Measurements from ENCODE around the gene ZAR1.

ZAR1 gene

DNA sequence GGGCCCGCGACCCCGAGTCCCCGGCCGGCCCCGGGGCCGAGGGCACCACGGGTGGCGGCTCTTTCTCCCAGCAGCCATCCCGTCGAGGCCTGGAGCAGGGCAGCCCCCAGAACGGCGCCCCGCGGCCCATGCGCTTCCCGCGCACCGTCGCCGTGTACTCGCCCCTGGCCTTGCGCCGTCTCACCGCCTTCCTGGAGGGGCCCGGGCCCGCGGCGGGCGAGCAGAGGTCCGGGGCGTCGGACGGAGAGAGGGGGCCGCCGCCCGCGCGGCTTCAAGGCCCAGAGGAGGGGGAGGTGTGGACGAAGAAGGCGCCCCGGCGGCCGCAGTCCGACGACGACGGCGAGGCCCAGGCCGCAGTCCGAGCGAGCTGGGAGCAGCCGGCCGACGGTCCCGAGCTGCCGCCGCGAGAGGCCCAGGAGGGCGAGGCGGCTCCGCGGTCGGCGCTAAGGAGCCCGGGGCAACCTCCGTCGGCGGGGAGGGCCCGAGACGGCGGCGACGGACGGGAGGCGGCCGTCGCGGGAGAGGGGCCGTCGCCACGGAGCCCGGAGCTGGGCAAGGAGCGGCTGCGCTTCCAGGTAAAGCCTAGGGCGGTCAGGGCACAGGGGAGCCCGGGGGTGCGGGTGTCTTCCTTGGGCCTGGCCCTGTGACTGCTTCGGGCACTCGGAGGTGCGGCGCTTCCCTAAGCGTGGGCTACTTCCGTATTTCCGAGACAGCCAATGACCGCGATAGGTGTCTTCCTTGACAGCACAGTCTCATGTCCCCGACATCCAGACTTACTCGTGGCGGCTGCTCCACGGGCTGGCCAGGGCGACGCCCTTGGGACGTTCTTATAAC is 845 bp downstream of the ZAR1 start:
- DNase-seq: no peak

DNA sequence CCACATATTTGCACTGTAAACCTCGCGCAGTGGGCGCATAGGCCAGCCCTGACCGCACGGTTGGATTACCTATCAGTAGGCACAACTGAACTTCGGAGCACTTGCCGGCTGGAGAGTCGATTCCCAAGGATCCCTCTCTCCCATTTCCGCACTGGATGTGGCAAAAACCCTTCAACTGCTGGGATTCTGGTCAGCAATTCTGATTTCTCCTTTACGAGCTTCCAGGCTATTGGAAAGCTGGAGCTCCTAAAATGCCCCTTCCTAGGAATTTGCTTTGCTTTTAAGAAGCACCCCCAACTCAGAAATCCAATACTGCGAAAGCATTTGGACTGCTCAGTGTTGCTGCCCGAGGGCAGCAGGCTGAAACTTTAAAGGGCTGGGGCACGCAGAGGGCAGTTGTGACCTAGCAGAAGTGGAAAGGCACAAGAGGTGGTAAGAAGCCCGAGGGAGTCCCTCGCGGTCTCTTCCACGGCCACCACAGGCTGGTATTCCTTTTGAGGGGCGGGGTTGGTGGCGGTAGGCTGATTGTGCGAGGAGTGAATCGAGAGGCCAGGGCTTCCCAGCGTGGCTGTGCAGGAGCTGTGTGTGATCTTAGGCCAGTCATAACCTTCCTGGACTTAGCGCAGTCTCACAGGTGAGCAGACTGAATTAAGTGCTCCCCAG is 1.6 kb downstream of the ZAR1 start:
- DNase-seq: no peak

DNA sequence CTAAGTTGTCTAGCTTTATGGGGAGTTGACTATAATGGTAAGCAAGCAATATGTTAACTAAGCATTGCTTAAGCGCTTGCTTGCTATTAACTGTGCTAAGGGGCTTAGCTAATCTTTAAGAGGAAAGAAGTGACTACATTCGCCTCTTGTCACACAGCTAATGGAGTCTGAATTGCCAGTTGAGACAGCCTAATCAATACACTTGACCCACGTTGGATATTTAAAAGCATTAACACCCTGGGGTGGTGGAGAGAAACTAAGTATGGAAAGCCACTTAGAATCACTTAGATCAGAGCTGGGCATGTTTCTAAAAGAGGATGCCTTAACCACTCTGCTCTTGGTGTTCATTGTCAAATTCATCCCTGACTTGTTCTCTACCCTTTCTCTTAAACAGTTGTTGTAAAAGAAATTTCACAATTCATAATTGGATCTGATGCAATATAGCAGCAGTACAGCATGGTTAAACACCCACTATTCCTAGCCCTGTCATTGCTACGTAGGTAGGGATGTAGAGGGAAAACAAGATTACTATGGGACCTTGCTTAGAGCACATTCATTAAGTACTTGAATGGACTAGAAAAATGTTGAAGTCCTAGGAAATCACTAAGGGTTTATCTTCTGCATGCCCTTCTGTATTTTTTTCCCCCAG is 3.5 kb downstream of the ZAR1 start:
- DNase-seq: no peak

DNA sequence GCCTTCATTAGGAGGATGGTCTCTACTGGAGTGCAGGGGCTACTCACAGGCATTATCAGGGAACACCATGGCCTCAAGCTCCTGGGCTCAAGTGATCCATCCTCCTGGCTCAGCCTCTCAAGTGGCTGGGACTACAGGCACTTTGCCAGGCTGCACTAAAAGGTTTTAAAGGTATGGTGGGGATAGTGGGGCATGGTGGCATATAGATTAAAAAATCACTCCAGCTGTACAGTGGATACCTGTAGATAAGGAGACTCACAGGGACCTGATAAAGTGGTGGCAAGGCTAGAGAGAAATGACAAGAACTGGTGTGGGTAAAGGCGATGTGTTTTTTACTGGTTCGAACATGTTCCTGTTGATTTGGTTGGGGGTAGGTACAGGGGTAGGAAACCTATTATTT is 5.9 kb downstream of the ZAR1 start:
- DNase-seq: no peak

DNA sequence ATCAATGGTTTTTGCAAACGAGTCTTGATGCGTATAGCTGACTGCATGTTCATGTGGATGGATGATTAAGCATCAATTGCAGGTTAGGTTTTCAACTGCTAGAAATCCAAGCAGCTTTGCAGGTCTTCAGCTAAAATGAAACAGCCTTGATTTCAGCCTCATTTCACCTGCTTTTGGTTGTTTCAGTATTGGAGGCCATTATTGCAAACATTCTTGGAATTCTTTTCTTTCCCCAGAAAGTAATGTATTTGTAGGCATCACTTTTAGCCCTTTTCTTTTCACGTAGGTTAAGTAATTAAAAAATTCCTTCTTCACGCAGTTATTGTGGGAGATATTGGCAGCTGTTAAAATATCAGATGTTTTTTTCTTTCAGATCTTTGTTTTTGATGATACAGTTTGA is 8.8 kb downstream of the ZAR1 start:
- no peak for DNase-seq

DNA sequence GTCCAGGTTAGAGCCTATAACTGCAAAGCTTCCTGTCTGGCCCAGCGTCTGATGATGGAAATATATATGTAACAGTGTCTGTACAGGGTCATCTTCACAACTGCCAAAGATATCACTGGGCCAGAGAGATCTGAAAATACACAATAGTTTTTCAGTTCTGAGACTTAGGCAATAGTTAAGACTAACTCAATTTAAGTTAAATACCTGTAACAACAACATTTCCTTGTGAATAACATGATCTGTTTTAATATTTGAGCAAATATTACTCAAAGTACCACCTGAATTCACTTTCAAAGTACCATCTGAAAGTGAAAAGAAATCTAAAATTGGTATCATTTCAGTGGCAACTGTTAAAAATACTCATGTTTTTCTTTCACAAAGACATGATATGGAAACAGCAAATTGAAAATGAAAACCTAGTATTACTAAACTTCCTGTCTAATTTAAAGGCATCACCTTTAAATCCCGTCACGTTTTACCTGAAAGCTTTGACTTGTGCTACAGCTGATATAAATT is 9.6 kb downstream of the ZAR1 start:
- DNase-seq: no peak

DNA sequence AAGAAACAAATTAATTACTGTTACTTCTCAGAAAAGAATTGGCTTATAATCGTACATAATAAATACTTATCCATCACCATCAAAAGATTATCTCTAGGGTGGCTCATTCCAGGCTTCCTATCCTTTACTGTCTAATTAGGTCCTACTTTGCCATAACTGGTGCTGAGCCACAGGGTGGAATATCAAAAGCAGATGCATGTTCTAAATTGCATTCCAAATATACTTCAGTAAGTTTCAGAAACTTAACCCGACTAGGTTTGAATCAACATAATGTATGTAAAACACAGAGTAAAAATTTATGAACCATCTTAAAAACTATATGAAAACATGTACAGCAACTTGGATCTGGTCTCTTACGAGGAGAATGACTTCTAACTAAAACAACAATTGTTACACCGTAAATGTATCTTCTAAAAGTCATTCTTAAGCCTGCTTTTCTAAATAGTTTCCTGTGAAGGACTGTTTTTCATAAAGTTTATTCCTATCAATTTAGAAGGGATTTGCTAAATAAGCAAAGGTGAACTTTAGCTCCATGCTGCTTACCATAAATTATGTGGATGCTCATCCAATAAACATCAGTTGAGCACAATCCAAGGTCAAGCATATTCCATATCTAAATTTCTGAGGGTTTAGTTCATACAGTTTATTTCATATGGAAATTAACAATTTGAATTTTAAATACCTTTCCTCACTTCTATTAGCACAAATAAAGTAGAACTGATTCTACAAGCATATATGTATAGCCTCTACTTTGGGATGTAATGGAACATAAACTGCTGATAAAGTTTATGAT is 13.4 kb downstream of the ZAR1 start:
- no peak for DNase-seq

DNA sequence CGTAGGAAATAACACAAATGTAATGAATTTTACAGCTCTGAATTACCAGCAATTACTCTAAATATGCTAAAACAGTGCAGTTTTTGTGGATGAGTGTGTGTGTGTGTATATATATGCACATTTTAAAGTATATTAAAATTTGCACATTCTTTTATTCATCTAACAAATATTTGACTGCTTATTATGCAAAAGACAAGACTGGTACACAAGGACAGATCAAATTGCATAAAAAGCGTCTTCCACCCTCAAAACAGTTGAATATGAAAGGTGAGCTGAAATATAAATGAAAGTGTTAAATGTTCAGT is 13.9 kb downstream of the ZAR1 start:
- no peak for DNase-seq

DNA sequence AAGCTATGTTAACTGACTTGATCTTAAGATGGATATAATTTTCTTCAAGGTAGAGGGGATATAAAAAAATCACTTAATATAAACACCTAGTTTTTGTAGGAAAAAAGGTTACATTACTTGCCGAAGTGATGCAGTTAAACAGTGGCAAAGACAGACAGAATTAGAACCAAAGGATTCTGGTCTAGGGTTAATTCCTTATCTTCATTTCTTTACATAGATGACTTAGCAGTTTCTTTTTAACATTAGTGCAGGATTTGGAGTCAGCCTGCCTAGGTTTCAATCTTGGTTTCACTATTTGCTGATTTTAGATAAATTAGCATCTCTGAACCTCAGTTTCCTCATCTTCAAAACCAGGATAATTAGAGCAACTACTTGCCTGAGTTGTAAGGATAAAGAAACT is 14.3 kb downstream of the ZAR1 start:
- no peak for DNase-seq

DNA sequence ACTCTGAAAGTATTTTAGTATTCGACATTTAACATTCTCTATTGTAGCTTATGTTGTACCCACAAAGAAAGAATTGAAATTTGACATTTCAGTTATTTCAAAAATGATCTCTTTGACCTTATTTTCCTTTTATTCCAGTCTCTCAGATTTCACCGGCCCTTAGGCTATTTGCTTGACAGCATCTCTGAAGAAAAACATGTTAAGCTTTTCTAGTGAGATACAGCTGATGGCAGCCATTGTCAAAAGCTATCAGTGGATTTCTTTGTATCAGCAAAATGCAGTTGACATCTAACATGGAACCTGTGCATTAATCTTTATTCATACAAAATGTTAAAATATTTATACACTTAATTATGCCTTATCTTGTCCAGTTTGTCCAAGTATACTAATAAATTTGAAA is 16.7 kb downstream of the ZAR1 start:
- no peak for DNase-seq

DNA sequence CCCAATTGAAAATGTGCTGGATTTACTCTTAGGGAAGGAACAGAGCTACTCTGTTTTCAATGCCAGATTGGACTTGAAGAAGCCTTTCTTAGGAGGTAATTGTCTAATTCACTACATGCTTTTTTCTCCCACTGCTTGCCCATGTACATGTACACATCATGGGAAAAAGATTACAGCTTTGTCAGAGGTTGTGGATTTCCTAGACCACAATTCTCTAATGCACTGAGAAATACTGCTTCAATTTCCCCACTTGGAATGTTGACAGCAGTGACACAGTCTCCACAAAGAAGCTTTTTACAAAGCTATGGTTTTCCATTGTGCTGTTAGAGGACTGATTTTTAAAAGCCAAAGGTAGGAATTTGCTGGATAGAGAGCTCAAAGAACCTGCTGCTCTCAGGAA is 19.5 kb downstream of the ZAR1 start:
- DNase-seq: peak in 1 of 14 donors; percentile 18

DNA sequence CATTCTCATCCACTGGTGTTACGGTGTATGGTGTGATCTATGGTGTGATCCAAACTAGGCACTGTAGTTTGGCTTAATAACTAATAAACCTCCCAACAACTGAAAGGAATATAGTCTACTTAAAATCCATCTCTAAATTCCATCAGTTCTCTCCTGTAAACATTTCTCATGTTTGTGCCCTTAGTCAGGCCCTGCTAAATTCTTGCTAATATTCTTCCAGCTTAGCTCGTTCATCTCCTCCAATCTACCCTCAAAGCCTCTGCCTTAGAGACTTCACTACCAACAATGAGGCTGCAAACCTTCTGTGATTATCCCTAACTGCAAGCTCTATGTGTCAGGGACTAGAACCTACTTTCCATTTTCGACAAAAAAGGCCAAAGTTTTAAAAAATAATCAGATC is 28.1 kb downstream of the ZAR1 start:
- no peak for DNase-seq

DNA sequence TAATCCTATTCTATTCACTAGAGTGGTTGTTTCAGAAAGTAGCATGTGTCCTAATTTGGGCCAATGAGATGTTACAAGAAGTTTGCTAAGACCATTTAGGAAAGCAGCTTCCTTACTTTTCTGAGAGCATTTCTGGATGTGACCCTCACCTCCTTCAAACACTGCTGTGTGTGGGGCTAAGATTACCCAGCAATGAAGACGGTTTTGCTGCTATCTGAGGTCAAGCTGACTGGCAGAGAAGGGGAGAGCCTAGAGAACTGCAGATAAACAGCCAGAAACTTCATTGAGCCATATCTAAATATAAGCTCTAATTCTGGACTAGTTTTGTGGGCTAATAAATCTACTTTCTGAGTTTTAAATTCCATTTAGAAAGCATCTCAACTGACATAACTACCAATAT is 36.4 kb downstream of the ZAR1 start:
- no peak for DNase-seq

DNA sequence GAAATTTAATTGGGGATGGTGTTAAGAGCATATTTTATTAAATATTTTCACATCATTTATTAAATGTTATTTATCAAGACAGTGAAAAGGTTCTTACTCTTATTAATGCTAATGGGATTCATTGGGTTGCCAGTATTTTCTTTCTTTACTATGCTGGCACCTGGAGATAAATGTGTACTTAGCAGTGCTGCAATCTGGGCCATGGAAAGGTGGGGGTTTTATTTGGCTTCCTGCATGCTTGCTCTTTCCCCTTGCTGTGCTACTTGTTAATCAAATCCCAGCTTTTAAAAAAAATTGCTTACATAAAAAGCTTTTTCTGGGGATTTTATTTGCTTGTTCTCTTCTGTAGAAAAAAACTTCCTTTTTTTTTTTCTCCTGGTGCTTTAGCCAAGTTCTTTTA is 48.3 kb downstream of the ZAR1 start:
- no peak for DNase-seq

DNA sequence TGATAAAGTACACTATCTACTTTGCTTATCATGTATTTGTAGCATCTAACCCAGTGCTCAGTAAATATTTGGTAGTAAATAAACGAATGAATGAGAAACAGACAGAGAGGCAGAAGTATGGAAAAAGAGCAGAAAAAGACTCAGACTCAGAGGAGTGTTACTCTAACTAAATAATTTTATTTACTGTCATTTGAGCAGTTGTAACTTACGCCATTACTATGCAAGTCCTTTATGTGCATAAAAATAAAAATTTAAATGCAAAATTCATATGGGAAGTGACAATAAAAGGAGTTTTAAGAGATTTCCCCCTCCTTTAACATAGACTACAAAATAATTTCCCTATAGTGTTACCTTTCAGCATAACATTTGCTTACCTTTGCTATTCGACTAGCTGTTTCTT is 49.5 kb downstream of the ZAR1 start:
- no peak for DNase-seq

DNA sequence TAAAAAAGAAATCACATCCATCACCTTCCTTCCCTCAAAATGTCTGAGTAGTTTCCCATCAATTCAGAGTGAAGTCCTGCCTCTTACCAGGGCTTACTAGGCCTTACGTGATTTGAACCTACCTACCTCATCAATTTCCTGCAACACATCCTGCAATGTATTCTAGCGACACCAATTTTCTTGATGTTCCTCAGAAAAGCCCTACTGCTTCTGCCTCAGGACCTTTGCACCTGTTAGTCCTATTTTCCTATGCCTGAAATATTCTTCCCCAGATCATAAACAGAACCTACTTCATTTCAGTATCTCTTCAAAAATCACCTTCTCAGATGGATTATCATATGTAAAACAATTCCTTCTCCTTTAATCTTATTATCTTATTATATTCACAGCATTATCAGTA is 52.8 kb downstream of the ZAR1 start:
- DNase-seq: no peak

DNA sequence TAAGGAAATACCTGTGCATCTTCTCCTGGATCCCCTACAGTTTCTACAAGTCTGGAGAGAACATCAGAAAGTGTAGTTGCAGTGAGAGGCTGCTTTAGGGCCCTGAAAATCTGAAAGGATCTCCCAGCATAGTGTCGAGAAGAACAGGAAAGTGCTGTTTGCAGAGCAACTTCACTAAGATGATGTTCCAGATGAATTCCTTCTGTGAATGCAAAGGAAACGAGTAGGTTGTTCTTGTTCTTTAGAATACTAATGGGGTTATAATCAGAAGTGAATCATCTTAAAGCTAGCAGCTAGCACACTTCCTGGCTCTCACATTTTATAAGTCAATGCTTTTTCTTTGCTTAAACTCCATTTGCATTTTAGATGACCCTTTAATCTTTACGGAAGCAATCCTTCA is 53.7 kb downstream of the ZAR1 start:
- DNase-seq: no peak
